Measurements from ENCODE around the gene ANO3. TPM values are rescaled to one million over a fixed set of nuclear protein-coding genes. Genes with fewer than 3 reads are reported as not detected.

Gene ANO3
- total and polyA plus RNA-seq, 2 of the 8 experiments (the other 6 are each of a cell fraction or from before 2014, with no cell fraction given): not detected

DNA sequence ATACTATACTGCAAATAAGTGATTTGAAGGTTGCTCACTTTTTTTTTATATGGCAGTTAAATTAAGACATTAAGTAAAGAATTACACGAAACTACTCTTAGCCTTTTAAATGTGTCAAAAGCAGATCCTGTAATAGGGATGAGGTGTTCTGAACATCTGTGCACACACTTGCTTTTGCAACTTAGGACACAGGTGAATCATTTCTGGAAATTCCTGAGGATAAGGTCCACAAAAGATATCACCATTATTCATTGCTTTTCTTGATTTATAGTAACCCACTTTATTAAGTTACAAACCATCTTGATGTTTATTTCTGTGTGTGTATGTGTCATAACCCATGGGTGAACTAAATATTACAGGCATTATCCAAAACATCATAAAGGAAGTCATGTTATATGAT lies 334.0 kb downstream of the ANO3 start:
- TF ChIP-seq CHD1 (IDR thresholded peaks at IDR 0.05; ENCODE audit: low read depth, low read length) (no peak), BCL11A (IDR thresholded peaks at IDR 0.05; ENCODE audit: low read depth in 2 of 2, low read length in 2 of 2) (no peak), ZNF274 (IDR thresholded peaks at IDR 0.05; ENCODE audit: borderline replicate concordance, extremely low read depth, low read length) (no peak), MAX (IDR thresholded peaks at IDR 0.05) (no peak), HDAC6 (IDR thresholded peaks at IDR 0.05; ENCODE audit: low read depth, low read length) (no peak), SIX5 (IDR thresholded peaks at IDR 0.05; ENCODE audit: low read depth, low read length) (no peak)
- TF ChIP-seq, protein P1, sequence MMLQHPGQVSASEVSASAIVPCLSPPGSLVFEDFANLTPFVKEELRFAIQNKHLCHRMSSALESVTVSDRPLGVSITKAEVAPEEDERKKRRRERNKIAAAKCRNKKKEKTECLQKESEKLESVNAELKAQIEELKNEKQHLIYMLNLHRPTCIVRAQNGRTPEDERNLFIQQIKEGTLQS (IDR thresholded peaks at IDR 0.05; ENCODE audit: insufficient read depth, low read depth, low read length): no peak
- Histone ChIP-seq H4K91ac (replicated peaks; ENCODE audit: insufficient read length, low read length) (no peak overlapping the region), H3K4me3 (ENCODE audit: extremely low read depth in 1 of 4, insufficient read depth in 2 of 4, low read depth in 3 of 4, low read length in 4 of 4) (no peak overlapping the region), H2AFZ (ENCODE audit: low read length) (no peak overlapping the region), H3K4ac (replicated peaks; ENCODE audit: insufficient read length, low read depth, low read length) (no peak overlapping the region), H3K18ac (ENCODE audit: extremely low read depth, low read length) (no peak overlapping the region), H3K4me1 (replicated peaks in 1 of 4; ENCODE audit: control insufficient read depth in 3 of 4, insufficient read depth in 4 of 4, low read length in 3 of 4) (peaks cover 0 to 4% (median 0%) of the 10 kb centered on the region in 4 experiments; a peak in 1 of 7 replicates), H2BK12ac (ENCODE audit: low read depth, low read length) (no peak overlapping the region), H3K23me2 (ENCODE audit: low read depth, low read length) (no peaks in the 10 kb centered on the region), H3K14ac (ENCODE audit: insufficient read length) (no peak overlapping the region), H3K79me2 (ENCODE audit: control insufficient read depth in 1 of 2, insufficient read depth in 2 of 2, low read length in 2 of 2) (no peaks in the 10 kb centered on the region), H3K27ac (ENCODE audit: low read depth, low read length) (no peak overlapping the region), H4K20me1 (replicated peaks in 1 of 2; ENCODE audit: control insufficient read depth in 1 of 2, insufficient read depth in 2 of 2, low read length in 2 of 2) (no peaks in the 10 kb centered on the region), H2BK20ac (ENCODE audit: low read length) (no peak overlapping the region), H2AK5ac (ENCODE audit: low read depth, low read length) (no peak overlapping the region), H4K8ac (ENCODE audit: extremely low read depth, insufficient read depth, low read length) (no peak overlapping the region), H3K79me1 (ENCODE audit: low read depth, low read length) (no peaks in the 10 kb centered on the region), H3K9me3 (ENCODE audit: insufficient read depth in 2 of 2, low read depth in 1 of 2, low read length in 1 of 2) (no peaks in the 10 kb centered on the region), H3K36me3 (ENCODE audit: control insufficient read depth in 2 of 4, insufficient read depth in 4 of 4, low read length in 3 of 4) (no peaks in the 10 kb centered on the region; a peak in 1 of 8 replicates), H3K23ac (ENCODE audit: insufficient read length) (no peak overlapping the region), H2BK15ac (ENCODE audit: low read length) (no peak overlapping the region), H2BK5ac (ENCODE audit: low read depth, low read length) (no peak overlapping the region), H2BK120ac (replicated peaks; ENCODE audit: low read depth, low read length) (no peak overlapping the region), H4K5ac (ENCODE audit: insufficient read length, low read depth, low read length) (no peak overlapping the region), H3K4me2 (ENCODE audit: insufficient read depth in 1 of 2, low read depth in 2 of 2, low read length in 2 of 2) (no peak overlapping the region), H3K56ac (replicated peaks; ENCODE audit: insufficient read length, low read depth, low read length) (no peak overlapping the region), H3K9ac (replicated peaks in 1 of 4; ENCODE audit: extremely low read depth in 1 of 4, low read depth in 3 of 4, low read length in 3 of 4) (no peak overlapping the region), H3K27me3 (replicated peaks in 1 of 4; ENCODE audit: control insufficient read depth in 3 of 4, extremely low read depth in 1 of 4, insufficient read depth in 3 of 4, low read length in 3 of 4) (no peaks in the 10 kb centered on the region)
- ChIA-PET CTCF (ENCODE audit: partially characterized antibody) (no interaction called here), POLR2A (ENCODE audit: partially characterized antibody) (no interaction called here)
- FAIRE-seq (no peak), DNase-seq (ENCODE audit: low read depth in 1 of 2, low spot score in 2 of 2) (no peak)
- WGBS, 2 experiments (ENCODE audit: extremely low coverage in 1 of 2, insufficient coverage in 1 of 2, insufficient read length in 1 of 2, insufficient replicate concordance in 2 of 2, low coverage in 1 of 2, low lambda C conversion rate in 2 of 2, missing lambda C conversion rate in 1 of 2): 84% methylated on average over 1 of the region's 1 CpG; no CpG with 5 or more reads in 1 of the 2 experiments
